ENCODE measurements around the gene AASDHPPT.

GRCh38 chr11:106101370-106101769 lies 23.9 kb downstream of the AASDHPPT start:
- TF ChIP-seq CTCF (conservative IDR thresholded peaks at IDR 0.05; ENCODE audit: low read length) (no peak), EZH2phosphoT487 (IDR thresholded peaks at IDR 0.05; ENCODE audit: borderline replicate concordance) (no peak)
